Fibroblast of mammary gland (primary cell): ENCODE results near the gene BLNK.

Source experiments
- DNase-seq: peaks from one replicate; pipeline ENCODE4 v3.0.0-alpha.2; 2010; ENCODE audit warnings: low read depth
- H3K4me3 ChIP-seq: 2 replicates; pipeline ENCODE4 v1.5.1; 2011; ENCODE audit warnings: low read depth, mild to moderate bottlenecking, low read length, moderate library complexity; ENCODE audit not compliant: control insufficient read depth
- TF ChIP-seq, protein P1 (sequence below): conservative IDR thresholded peaks from 2 replicates; pipeline ENCODE4 v1.5.1; 2011; ENCODE audit warnings: low read depth, low read length, inconsistent platforms; ENCODE audit not compliant: control insufficient read depth, insufficient read depth

BLNK gene

DNA sequence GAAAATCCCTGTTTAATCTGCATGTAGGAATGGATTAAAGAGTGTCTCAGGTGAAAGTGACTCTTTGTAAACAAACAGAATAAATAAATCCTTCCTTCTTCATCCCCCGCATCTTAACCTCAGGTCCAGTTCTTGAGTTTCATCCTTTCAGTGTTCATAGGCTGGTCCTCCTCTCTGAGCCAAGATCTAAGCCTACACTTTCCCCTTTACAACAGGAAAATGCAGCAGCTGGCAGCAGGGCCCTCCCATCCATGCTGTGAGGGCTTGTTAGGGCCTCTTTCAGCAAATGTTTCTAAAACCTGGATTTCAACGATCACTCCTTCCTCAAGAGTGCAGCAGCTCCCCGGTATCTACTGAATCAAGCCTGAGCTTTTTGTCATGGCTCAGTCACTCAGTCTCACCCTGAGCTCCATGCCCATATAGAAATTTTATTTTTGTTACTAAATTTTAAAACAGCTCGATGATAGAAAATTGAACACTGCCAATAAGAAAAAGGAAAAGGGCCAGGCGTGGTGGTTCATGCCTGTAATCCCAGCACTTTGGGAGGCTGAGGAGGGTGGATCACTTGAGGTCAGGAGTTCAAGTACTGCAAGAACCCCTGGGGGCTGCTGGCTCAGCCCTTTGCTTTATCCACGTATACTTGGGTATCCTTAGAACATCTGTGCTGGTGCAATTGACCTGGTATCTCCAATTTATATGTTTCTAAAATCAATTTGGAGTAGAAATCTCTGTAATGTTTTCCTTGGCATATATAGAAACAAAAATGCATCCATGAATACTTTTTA is 15.6 kb downstream of the BLNK start:
- TF ChIP-seq, protein P1, sequence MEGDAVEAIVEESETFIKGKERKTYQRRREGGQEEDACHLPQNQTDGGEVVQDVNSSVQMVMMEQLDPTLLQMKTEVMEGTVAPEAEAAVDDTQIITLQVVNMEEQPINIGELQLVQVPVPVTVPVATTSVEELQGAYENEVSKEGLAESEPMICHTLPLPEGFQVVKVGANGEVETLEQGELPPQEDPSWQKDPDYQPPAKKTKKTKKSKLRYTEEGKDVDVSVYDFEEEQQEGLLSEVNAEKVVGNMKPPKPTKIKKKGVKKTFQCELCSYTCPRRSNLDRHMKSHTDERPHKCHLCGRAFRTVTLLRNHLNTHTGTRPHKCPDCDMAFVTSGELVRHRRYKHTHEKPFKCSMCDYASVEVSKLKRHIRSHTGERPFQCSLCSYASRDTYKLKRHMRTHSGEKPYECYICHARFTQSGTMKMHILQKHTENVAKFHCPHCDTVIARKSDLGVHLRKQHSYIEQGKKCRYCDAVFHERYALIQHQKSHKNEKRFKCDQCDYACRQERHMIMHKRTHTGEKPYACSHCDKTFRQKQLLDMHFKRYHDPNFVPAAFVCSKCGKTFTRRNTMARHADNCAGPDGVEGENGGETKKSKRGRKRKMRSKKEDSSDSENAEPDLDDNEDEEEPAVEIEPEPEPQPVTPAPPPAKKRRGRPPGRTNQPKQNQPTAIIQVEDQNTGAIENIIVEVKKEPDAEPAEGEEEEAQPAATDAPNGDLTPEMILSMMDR: no peak
- H3K4me3 ChIP-seq: no peak overlapping the region
- no peak for DNase-seq

DNA sequence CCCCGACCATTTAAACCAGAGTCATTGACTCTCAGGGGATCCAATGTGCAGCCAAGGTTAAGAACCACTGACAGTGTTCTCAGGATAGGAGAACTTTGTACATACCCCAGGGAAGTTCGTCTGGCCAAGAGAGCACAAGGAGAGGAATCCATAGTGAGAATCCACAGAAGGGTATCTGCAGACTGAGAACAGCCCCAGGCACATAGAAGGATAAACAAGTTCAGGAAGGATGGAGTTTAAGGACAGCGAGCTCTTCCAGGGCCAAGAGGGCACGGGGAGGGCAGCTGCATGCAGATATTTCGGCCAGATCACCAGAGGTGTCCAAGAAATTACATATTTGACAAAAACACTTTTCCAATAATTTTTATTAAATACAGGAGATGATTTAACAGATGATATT is 16.4 kb downstream of the BLNK start:
- no peak overlapping the region for H3K4me3 ChIP-seq
- TF ChIP-seq, protein P1: no peak
- DNase-seq: no peak

DNA sequence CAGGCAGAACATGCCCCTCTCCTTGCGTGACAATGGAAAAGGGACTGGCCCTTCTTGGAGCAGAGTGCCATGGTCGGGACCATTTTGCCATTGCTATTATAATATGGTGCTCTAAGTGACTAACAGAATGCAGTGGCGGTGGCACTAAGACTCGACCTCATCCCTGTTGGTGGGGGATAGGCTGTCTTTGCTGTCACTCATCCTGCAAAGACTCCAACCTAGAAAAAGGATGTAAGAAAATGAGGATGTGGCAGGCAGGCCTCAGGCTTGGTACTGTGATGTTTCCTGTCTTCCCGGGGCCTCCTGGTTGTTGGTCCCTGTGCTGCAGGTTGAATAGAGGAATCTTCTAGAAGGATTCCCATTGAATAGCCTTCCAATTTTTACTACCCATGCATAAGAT is 18.6 kb downstream of the BLNK start:
- no peak for DNase-seq
- H3K4me3 ChIP-seq: no peak overlapping the region
- TF ChIP-seq, protein P1: no peak

DNA sequence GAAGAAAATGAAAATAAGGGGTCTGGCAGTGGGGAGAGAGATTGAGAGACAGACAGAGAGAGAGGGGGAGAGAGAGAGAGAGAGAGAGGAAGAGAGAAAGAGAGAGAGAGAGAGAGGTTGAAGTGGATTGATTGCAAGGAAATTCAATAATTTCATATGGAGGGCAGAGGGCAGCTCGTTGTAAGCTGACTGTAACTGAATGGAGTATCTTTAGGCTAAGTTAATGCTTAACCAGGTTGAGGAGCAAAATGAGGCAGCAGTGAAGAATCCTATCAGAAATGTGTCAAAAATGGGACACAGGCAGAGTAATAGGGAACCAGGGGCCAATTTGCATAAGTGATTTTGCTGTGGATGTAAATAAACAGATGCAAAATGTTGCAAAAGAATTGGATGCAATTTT is 21.0 kb downstream of the BLNK start:
- DNase-seq: no peak
- TF ChIP-seq, protein P1: no peak
- H3K4me3 ChIP-seq: no peak overlapping the region

DNA sequence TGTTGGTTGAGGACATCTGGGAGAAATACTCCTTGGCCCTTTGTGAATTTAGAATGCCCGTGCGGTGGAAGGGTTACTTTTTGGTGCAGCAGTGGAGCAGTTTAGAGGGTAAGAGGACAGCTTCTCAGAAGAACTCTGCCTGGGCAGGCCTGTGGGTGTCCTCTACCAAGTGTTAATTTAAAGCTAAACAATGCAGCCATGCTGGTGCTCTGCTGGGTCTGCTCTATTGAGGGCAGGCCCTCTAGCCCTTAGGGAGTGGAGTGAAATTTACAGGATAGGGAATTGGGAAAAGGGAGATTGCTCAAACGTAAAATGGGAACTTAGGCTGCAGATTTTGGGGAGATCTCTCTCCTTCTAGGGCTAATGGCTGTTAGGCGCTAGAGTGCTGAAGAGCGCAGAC is 22.1 kb downstream of the BLNK start:
- H3K4me3 ChIP-seq: no peak overlapping the region
- DNase-seq: no peak
- TF ChIP-seq, protein P1: no peak

DNA sequence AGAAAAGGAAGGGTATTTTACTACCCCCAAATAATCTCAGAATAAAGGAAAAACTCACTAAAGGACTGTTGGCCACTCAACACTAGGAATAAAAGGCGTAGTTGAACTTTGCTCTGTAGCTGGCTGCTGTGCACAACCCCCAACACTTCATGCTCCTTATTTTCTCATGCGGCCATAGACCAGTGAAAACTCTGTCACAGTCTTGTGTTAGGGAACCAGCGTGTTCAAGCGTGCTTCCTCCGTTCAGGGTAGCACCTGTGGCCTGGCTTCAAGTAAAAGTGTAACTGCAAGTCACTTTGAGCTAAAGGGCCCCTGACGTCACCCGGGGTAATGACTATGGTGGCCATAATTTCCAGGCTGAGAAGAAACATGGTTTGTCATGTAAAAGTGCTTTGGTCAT is 27.0 kb downstream of the BLNK start:
- no peak for DNase-seq
- H3K4me3 ChIP-seq: no peak overlapping the region
- TF ChIP-seq, protein P1: no peak
